Pons (tissue), 1 donor: Measurements from ENCODE around the gene KMT5B.

ENCODE experiments used
- DNase-seq: peaks from one replicate; pipeline ENCODE4 v3.0.0-alpha.2; 2016; ENCODE audit warnings: low spot score

The KMT5B gene

DNA sequence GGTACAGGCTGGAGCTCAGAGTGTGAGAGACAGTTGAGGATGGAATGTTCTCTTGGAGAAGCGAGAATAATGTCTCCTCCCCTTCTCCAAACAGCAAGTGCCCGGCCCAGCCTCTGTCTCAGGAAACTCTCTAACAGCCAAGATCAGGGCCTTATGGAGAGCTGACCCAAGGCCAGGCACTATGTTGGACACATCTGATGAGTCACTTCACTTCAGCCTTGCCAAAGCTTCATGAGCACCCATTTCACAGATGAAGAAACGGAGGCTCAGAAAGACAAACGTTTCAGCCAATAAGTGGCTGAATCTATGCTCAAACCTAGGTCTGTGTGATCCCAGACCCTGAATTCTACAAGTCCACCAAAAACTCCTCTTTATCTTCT, 69.8 kb downstream of the KMT5B start:
- no peak for DNase-seq

DNA sequence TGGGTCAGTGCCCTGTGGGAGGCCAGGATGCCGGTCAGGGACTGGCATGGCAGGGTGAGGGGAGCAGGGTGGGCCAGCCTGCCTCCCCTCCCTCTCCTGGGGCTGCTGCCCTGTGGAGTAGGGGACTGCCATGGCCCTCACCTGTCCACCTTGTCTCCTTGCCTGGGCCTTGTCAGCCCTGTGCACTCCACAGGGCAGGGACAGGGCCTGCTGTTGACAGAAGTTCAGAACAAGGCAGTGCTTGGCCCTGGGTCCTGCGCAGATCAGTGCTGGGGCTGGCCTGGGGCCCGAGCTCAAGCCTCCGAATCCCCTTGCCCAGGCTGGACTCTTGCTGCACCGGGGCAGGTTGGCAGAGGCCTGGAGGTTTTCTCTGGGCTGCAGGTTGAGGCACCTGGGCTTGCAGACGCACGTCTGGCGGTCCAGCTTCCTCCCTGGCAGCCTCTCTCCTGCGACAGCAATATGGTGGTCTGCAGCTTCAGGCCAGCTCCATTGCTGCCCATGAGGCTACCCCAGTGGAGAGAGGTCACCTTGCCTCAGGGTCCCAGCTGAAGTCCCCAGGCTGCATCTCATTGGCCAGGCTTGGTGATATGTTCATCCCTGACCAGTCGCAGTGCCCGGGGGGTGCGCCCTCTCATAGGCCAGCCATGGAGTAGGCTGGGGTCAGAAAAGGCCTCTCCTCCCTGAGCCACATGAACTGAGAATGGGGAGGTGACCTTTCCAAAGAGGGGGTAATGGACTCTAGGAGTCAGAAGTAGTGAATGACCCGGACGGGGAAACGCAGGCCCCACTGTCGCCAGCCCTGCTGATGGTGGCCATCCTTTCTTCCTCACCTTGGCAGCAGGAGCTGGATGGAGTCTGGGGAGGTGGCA, 70.4 kb downstream of the KMT5B start:
- no peak for DNase-seq

DNA sequence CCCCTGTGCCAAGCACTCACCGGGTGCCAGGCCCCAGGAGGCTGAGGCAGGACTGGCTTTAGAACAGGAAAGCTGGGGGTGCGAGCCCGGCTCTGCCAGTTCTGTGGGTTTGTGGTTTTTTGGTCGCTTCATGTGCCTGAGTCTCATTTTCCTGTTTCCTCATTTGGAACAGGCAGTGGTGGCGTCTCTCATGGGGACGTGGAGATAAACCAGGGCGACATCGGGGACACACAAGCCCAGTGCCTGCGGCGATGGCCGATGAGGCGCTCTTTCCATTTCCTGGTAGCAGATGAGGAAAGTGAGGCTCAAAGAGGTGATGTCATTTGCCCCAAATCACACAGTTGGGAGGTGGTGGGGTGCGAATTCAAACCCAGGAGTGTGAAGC, 71.1 kb downstream of the KMT5B start:
- peak; percentile 23 for DNase-seq

GRCh38 chr11:68141246-68142027, 71.7 kb downstream of the KMT5B start:
- DNase-seq = no peak

DNA sequence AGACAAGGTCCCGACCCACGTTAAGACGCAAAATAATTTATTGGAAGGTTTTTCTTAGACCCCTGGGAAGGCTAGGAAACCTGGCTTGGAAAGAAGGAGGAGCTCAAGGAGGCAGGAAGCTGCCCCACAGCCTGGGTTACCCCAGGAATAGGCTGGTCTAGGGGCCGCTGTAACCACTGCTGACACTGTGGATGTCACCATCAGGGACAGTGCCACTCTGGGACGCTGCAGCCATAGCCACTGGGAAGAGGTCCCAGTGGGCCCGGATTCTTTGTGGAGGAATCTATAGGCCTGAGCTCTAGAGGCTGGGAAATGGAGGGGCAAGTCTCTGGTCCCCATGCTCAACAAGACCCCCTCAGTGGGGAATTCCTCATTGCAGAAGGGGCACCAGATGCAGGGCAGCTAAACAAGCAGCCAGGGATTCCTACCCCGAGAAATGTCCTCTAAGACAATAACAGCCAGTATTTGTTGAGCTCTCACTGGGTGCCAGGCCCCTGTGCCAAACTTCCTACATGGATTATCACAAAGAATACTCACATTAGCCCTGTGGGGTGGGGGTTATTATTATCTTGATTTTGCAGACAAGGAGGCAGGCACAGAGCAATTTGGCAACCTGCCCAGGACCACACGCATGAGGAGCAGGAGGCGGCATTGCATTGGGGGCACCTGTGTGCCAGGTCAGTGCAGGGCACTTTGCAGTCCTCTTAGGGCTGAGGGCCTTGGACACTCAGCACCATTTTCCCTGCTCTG, 72.4 kb downstream of the KMT5B start:
- DNase-seq = peak; percentile 81

- no peak for DNase-seq
These were observed 74.9 kb downstream of the KMT5B start for GRCh38 chr11:68138237-68138636.

GRCh38 chr11:68137833-68138232, 75.3 kb downstream of the KMT5B start:
- DNase-seq = no peak

GRCh38 chr11:68136866-68137265, 76.2 kb downstream of the KMT5B start:
- no peak for DNase-seq

DNA sequence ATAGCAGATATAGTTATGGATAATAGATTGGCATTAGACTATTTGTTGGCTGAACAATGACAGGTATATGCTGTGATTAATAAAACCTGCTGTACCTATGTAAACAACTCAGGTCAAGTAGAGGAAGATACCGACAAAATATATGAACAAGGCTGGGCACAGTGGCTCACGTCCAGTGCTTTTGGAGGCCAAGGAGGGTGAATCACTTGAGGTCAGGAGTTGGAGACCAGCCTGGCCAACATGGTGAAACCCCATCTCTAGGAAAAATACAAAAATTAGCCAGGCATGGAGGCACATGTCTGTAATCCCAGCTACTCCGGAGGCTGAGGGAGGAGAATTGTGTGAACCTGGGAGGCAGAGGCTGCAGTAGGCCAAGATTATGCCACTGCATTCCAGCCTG, 77.9 kb downstream of the KMT5B start:
- no peak for DNase-seq

GRCh38 chr11:68133761-68134160, 79.3 kb downstream of the KMT5B start:
- DNase-seq = no peak

DNA sequence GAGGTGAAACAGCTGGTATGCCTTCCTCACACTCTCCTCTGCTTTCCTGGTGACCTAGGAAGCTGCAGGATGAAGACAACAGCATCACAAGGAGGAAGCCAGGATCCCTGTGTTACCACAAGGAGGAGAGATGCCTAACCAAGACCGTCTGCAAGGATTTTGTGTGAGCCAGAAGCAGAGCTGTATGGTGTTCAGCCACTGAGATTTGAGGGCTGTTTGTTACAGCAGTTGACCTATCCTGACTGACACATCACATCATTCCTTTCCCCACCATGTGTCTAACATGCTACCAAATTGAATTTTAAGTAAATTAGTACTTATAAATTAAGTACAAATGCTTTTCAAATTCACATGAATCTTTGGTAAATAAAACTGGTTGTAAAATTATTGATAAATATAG, 83.0 kb downstream of the KMT5B start:
- DNase-seq = no peak

DNA sequence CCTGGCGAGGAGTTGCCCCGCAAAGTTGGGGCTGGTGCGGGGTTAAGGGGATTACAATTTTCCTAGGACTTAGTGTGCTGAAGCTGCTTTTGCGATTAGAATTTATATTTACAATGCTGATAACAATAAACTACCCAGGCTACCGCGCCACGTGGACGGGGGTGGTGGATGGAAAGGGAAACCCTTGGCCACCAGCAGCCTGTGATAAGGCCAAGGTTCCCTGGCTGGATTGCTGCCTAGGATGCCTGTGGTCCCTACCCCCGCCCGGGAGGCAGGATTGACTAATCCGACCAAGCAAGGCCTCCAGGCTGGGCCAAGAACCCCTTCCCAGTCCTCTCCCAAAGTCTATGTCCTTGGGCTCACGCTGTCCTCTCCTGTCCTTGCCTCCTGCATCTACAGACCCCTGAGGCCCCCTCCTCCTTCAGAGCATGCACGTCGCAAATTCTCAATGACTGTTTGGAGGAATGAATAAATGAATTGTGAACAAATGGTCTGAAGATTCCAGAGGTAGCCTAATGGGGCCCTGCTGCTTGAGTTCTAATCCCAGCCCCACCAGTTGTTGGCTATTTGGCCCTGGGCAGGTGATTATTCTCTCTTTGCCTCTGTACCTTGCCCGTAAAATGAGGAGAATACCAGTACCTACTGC, 84.3 kb downstream of the KMT5B start:
- no peak for DNase-seq

DNA sequence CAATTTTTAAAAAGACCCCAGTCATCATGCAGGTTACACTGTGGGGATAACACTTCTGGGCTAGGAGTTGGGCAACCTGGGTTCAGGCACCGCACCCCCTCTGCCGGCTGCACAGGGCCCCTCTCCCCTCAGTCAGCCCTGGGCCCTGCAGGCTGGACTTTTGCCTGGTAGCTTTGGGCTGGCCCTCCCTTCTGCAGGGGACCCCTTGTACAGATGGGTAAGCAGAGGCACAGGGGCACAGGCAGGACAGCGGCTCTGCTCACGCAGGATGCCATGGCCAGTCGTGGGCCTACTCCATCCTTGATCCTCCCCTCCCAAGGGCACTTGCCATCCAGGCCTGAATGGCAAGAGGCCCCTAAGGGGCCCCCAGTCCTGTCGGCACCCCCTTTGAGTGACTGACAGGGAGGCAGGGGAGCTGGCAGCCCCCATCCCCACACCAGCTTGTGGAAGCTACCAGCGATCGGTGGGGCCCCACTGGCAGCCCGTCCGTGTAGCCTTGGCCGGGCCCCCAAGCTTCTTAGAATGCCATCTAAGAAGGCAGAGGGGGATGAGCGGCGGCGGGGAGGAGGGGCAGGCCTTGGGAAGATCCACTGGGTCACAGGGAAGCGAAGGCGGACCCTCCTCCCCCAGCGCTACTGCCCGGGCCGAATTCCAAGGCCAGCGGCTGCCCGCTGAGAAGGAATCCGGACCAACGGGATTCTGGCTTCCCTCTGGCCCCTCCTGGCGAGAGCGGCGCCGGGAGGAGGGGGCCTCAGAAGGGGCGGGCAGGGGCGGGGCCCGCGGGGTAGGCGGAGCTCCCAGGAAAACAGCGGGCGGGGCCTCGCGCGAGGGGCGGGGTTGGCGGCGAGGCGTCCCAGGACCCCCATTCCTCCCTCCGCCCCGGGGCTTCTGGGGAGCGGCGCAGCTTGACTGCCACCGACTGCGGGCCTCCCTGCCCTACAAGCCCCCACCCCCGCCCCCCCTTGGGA, 85.1 kb downstream of the KMT5B start:
- peak; percentile 25 for DNase-seq

GRCh38 chr11:68125164-68125563, 87.9 kb downstream of the KMT5B start:
- DNase-seq = no peak

- DNase-seq = no peak
These were observed 90.1 kb downstream of the KMT5B start for GRCh38 chr11:68122936-68123539.

- DNase-seq = peak; percentile 92
These were observed 91.8 kb downstream of the KMT5B start, which contains the start of gene CHKA for GRCh38 chr11:68121067-68121899. CHKA (minus strand) TSS chr11:68121388; CDS start chr11:68121177, 211 bp downstream.

DNA sequence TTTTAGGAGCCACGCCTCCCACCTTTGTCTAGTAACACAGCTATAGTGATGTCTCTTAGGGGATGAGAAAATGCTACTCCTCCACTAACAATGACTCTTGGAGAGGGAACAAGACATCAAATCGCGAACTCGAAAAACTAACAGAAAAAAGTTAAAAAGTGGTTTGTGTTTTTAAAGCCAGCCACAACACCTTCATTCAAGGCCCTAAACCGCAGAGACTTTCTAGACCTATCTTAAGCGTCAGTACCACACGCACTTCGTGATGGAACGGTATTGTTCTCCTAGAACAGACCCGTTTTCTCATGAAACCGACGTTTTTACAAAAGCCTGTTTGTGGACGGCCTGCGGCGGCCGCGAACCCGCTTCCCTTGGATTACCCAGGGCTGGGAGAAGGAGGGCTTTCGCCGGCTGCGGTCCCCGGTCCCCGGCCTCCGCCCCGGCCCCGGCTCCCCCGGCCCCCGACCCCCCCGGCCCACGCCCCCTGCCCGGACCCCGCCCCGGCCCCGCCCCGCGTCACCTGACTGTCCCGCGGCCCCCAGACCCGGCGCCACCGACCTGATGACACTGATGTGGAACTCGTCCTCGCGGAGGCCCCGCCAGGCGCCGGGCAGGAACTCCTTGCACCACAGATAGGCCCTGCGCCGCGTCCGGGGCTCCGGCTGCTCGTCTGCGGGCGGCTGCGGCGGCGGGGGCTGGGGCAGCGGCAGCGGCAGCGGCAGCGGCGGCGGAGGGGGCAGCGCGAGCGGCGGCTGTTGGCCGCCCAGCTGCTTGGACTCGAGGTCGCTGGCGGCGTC, 92.6 kb downstream of the KMT5B start:
- peak; percentile 74 for DNase-seq

GRCh38 chr11:68118706-68119448, 94.2 kb downstream of the KMT5B start:
- DNase-seq = peak; percentile 78
